Ascending aorta (tissue), 2 donors: ENCODE results near the gene MSN. TPM values are rescaled to one million over a fixed set of nuclear protein-coding genes. Genes with fewer than 3 reads are reported as not detected.

Source experiments
- DNase-seq, 2 donors: peaks; one replicate each; pipeline ENCODE4 v3.0.0-alpha.2; 2019; ENCODE audit warnings: low spot score in 2 of 2
- H3K27ac ChIP-seq, 2 donors: fragments of 200-600 bp; sonication (generic); one replicate each; pipeline ENCODE4 v1.5.1; 2016 to 2017; ENCODE audit warnings: mild to moderate bottlenecking in 1 of 2
- H3K27me3 ChIP-seq: fragments of 200-600 bp; sonication (generic); one replicate; pipeline ENCODE4 v1.5.1; 2017
- H3K36me3 ChIP-seq, 2 donors: fragments of 200-600 bp; sonication (generic); one replicate each; pipeline ENCODE4 v1.5.1; 2016
- H3K4me1 ChIP-seq, 2 donors: fragments of 200-600 bp; sonication (generic); one replicate each; pipeline ENCODE4 v1.5.1; 2016 to 2017; ENCODE audit warnings: mild to moderate bottlenecking in 1 of 2
- H3K4me3 ChIP-seq, 2 donors: fragments of 200-600 bp; sonication (generic); one replicate each; pipeline ENCODE4 v1.5.1; 2016 to 2017; ENCODE audit warnings: mild to moderate bottlenecking in 1 of 2
- H3K9me3 ChIP-seq, 2 donors: fragments of 200-600 bp; sonication (generic); one replicate each; pipeline ENCODE4 v1.5.1; 2016
- intact Hi-C: fragments of 100-400 bp; cut with DNase I; formaldehyde crosslinking; loops from one replicate; pipeline ENCODE4 v1.15.1; 2023
- total RNA-seq: library from RNA; depleted of rRNA; stranded (reverse); fragments of >200 nt; gene quantifications from one replicate; pipeline ENCODE4 v1.1.0, GENCODE V29; 2016
- TF ChIP-seq, protein P1 (sequence below), 3 experiments: fragments of 200-600 bp in 2 of 3; fragments of 450-650 bp in 1 of 3; sonication (generic) in 2 of 3; IDR thresholded peaks; one replicate each; pipeline ENCODE4 v1.5.1; 2016 to 2019; ENCODE audit warnings: antibody characterized with exemption in 3 of 3, mild to moderate bottlenecking in 1 of 3, moderate library complexity in 1 of 3

The MSN gene
- total RNA-seq, 1 donor from 2014 or later = 338 TPM

- H3K36me3 ChIP-seq = no peaks in the 10 kb centered on the region
- TF ChIP-seq, protein P1, sequence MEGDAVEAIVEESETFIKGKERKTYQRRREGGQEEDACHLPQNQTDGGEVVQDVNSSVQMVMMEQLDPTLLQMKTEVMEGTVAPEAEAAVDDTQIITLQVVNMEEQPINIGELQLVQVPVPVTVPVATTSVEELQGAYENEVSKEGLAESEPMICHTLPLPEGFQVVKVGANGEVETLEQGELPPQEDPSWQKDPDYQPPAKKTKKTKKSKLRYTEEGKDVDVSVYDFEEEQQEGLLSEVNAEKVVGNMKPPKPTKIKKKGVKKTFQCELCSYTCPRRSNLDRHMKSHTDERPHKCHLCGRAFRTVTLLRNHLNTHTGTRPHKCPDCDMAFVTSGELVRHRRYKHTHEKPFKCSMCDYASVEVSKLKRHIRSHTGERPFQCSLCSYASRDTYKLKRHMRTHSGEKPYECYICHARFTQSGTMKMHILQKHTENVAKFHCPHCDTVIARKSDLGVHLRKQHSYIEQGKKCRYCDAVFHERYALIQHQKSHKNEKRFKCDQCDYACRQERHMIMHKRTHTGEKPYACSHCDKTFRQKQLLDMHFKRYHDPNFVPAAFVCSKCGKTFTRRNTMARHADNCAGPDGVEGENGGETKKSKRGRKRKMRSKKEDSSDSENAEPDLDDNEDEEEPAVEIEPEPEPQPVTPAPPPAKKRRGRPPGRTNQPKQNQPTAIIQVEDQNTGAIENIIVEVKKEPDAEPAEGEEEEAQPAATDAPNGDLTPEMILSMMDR (IDR thresholded peaks at IDR 0.05) = no peak
- no peak overlapping the region for H3K27ac ChIP-seq
- H3K9me3 ChIP-seq = no peaks in the 10 kb centered on the region
- no peaks in the 10 kb centered on the region for H3K4me1 ChIP-seq
- intact Hi-C loops = no loop called here
- no peak for DNase-seq
- H3K27me3 ChIP-seq = no peaks in the 10 kb centered on the region
- no peak overlapping the region for H3K4me3 ChIP-seq
These were observed 102.3 kb downstream of the MSN start for GRCh38 chrX:65769564-65770292.

DNA sequence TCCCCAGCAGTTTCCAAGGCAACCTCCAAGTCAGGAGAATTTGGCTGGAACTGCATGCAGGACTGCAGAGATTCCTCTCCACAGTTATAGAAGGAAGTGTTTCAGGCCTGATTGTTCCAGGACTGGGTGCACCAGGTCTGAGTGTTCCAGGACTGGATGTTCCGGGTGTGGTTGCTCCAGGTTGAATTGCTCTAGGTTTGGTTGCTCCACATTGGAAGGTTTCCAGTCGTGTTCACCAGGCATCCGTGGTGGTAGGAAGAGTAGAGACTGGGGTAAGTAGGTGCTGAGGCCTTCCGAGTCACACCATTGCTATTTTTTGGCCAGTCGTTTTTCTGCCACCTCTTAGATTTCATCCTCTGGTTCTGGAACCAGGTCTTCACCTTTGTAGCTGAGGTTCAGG is 105.4 kb downstream of the MSN start:
- intact Hi-C loops = no loop called here
- H3K4me1 ChIP-seq = no peaks in the 10 kb centered on the region
- no peak for DNase-seq
- no peak overlapping the region for H3K27ac ChIP-seq
- TF ChIP-seq, protein P1 (IDR thresholded peaks at IDR 0.05) = no peak
- H3K9me3 ChIP-seq = no peaks in the 10 kb centered on the region
- H3K36me3 ChIP-seq = no peaks in the 10 kb centered on the region
- H3K27me3 ChIP-seq = no peaks in the 10 kb centered on the region
- no peak overlapping the region for H3K4me3 ChIP-seq

DNA sequence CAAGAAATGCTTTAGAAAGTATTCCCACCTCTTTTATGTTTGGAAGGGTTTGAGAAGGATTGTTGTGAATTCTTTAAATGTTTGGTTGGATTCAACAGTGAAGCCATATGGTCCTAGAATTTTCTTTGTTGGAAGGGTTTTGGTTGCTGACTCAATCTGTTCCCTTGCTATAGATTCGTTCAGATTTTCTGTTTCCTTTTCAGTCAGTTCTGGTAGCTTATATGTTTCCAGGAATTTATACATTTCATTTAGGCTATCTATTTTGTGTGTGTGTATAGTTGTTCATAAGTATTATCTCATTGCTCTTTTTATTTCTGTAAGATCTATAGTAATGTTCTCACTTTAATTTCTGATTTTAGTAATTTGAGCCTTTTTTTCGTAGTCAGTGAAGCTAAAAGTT is 114.4 kb downstream of the MSN start:
- no peaks in the 10 kb centered on the region for H3K36me3 ChIP-seq
- intact Hi-C loops = no loop called here
- TF ChIP-seq, protein P1 (IDR thresholded peaks at IDR 0.05) = no peak
- no peaks in the 10 kb centered on the region for H3K27me3 ChIP-seq
- H3K4me3 ChIP-seq = no peak overlapping the region
- DNase-seq = no peak
- H3K27ac ChIP-seq = no peak overlapping the region
- no peaks in the 10 kb centered on the region for H3K4me1 ChIP-seq
- no peaks in the 10 kb centered on the region for H3K9me3 ChIP-seq

- Histone ChIP-seq H3K9me3 (no peaks in the 10 kb centered on the region), H3K36me3 (no peaks in the 10 kb centered on the region), H3K27me3 (no peaks in the 10 kb centered on the region), H3K27ac (no peak overlapping the region), H3K4me1 (no peaks in the 10 kb centered on the region), H3K4me3 (no peak overlapping the region)
- TF ChIP-seq, protein P1 (IDR thresholded peaks at IDR 0.05) = no peak
- intact Hi-C loops = no loop called here
- DNase-seq = no peak
These were observed 116.3 kb downstream of the MSN start for GRCh38 chrX:65783746-65784145.

Other genes with a start within 250 kb of the MSN start
- gene LAS1L, start 132.9 kb upstream of the MSN start, total RNA-seq = 8.8 TPM